ENCODE measurements around the gene KIF24. TPM values are rescaled to one million over a fixed set of nuclear protein-coding genes. Genes with fewer than 3 reads are reported as not detected.

Gene KIF24
- total and polyA plus RNA-seq, 2 donors (not counting 1 experiment from before 2014, with no cell fraction given) = 0.94 to 1.2 TPM

DNA sequence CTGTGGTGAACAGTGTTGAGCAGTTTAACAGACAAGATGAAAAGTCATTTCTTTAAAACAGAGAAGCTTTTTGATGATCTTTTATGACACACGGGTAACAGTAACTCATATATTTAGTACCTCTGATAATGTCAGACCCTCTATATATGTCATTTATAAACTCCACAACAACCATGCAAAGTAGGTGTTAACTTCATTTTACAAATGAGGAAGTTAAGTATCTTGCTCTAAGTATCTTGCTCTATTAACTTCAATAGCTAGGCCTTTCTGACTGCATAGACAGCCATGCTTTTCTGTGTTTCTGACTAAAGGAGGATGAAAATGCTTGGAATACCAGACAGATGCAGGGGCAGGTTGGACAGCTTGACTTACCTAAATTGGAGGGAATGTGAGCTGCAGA is 2.1 kb upstream of the KIF24 start:
- peaks cover 4% of the 10 kb centered on the region for H3K4me1 ChIP-seq (ENCODE audit: control insufficient read depth, extremely low read depth, insufficient read depth, low read length)
- no peak overlapping the region for H3K4me2 ChIP-seq (ENCODE audit: extremely low read depth, insufficient read depth, low read length)
- TF ChIP-seq EZH2 (IDR thresholded peaks at IDR 0.05; ENCODE audit: low read length, missing control alignments) = no peak
- TF ChIP-seq, protein P1, sequence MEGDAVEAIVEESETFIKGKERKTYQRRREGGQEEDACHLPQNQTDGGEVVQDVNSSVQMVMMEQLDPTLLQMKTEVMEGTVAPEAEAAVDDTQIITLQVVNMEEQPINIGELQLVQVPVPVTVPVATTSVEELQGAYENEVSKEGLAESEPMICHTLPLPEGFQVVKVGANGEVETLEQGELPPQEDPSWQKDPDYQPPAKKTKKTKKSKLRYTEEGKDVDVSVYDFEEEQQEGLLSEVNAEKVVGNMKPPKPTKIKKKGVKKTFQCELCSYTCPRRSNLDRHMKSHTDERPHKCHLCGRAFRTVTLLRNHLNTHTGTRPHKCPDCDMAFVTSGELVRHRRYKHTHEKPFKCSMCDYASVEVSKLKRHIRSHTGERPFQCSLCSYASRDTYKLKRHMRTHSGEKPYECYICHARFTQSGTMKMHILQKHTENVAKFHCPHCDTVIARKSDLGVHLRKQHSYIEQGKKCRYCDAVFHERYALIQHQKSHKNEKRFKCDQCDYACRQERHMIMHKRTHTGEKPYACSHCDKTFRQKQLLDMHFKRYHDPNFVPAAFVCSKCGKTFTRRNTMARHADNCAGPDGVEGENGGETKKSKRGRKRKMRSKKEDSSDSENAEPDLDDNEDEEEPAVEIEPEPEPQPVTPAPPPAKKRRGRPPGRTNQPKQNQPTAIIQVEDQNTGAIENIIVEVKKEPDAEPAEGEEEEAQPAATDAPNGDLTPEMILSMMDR (conservative IDR thresholded peaks at IDR 0.05 in 1 of 2, IDR thresholded peaks at IDR 0.05 in 1 of 2; ENCODE audit: low read depth in 1 of 2, low read length in 2 of 2) = no peak
- H3K36me3 ChIP-seq (ENCODE audit: control insufficient read depth, insufficient read depth, low read length) = no peaks in the 10 kb centered on the region
- H3K9me3 ChIP-seq (ENCODE audit: control insufficient read depth, insufficient read depth, low read depth, low read length) = no peaks in the 10 kb centered on the region
- no peak overlapping the region for H2AFZ ChIP-seq (ENCODE audit: low read length)
- H3K79me2 ChIP-seq (ENCODE audit: control insufficient read depth, insufficient read depth, low read length) = peaks cover 20% of the 10 kb centered on the region
- no peak overlapping the region for H3K27ac ChIP-seq (ENCODE audit: insufficient read depth, low read length)
- DNase-seq (ENCODE audit: low read depth in 2 of 2) = no peak
- H4K20me1 ChIP-seq (ENCODE audit: control insufficient read depth, extremely low read depth, insufficient read depth, low read length) = no peaks in the 10 kb centered on the region
- H3K9ac ChIP-seq (ENCODE audit: insufficient read depth, low read length) = no peak overlapping the region
- H3K4me3 ChIP-seq (replicated peaks in 1 of 4; ENCODE audit: control extremely low read depth in 1 of 4, insufficient read depth in 1 of 4, low read depth in 3 of 4, low read length in 4 of 4) = no peak overlapping the region
- no peaks in the 10 kb centered on the region for H3K27me3 ChIP-seq (ENCODE audit: control insufficient read depth, insufficient read depth, low read length)

DNA sequence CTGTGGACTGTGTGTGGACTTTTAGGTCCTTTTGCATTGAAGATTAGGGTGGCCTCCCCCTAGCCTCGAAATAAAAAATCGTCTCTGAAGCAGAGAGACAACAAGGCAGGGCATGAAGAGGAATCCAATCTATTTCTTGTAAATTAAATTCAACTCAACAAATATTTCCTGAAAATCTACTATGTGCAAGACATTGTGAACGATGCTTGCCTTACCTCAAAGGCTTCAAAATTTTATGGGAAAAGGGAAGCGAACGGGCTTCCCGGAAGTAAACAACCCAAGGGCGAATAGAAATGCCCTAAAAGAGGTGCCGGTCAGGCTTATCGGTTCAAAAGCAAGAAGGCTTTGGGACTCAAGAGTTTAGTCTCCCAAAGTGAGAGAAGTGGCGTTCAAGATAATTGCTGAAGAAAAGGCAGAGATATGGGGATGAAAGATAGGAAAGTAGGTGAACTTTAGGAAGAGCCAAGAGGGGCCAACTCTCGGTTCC is 525 bp downstream of the KIF24 start:
- peak overlapping the region; percentile 90 for H3K9ac ChIP-seq (ENCODE audit: insufficient read depth, low read length)
- H3K36me3 ChIP-seq (ENCODE audit: control insufficient read depth, insufficient read depth, low read length) = no peaks in the 10 kb centered on the region
- peak in 1 of 2 donors; percentile 8 for DNase-seq (ENCODE audit: low read depth in 2 of 2)
- H3K27me3 ChIP-seq (ENCODE audit: control insufficient read depth, insufficient read depth, low read length) = no peaks in the 10 kb centered on the region
- no peaks in the 10 kb centered on the region for H4K20me1 ChIP-seq (ENCODE audit: control insufficient read depth, extremely low read depth, insufficient read depth, low read length)
- peak overlapping the region; percentile 96 for H2AFZ ChIP-seq (ENCODE audit: low read length)
- peak overlapping the region; percentile 97 for H3K27ac ChIP-seq (ENCODE audit: insufficient read depth, low read length)
- peaks cover 9% of the 10 kb centered on the region for H3K4me1 ChIP-seq (ENCODE audit: control insufficient read depth, extremely low read depth, insufficient read depth, low read length)
- H3K79me2 ChIP-seq (ENCODE audit: control insufficient read depth, insufficient read depth, low read length) = peaks cover 18% of the 10 kb centered on the region
- H3K4me2 ChIP-seq (ENCODE audit: extremely low read depth, insufficient read depth, low read length) = peak overlapping the region; percentile 98
- no peak for TF ChIP-seq EZH2 (IDR thresholded peaks at IDR 0.05; ENCODE audit: low read length, missing control alignments)
- TF ChIP-seq, protein P1 (conservative IDR thresholded peaks at IDR 0.05 in 1 of 2, IDR thresholded peaks at IDR 0.05 in 1 of 2; ENCODE audit: low read depth in 1 of 2, low read length in 2 of 2) = no peak
- H3K4me3 ChIP-seq (replicated peaks in 1 of 4; ENCODE audit: control extremely low read depth in 1 of 4, insufficient read depth in 1 of 4, low read depth in 3 of 4, low read length in 4 of 4) = peak overlapping the region; percentile 85 to 98 (median 88)
- no peaks in the 10 kb centered on the region for H3K9me3 ChIP-seq (ENCODE audit: control insufficient read depth, insufficient read depth, low read depth, low read length)

DNA sequence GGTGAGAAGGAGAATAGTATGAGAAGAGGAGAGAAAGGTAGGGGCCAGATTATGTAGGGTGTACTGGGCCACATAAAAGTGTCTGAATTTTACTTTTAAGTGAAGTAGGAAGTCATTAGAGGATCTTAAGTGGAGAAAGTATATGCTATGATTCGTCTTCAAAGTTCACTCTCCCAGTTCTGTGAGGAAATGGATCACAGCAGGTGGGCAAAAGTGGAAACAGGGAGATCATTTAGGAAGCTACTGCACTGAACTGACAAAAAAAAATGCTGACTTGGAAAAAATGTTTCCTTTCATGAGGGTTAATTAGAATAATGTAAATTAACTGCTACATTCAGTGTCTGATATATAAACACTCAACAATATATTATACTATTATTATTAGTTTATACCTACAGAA is 2.4 kb downstream of the KIF24 start:
- peak overlapping the region; percentile 28 for H3K27ac ChIP-seq (ENCODE audit: insufficient read depth, low read length)
- H3K36me3 ChIP-seq (ENCODE audit: control insufficient read depth, insufficient read depth, low read length) = no peaks in the 10 kb centered on the region
- peak overlapping the region; percentile 16 for H2AFZ ChIP-seq (ENCODE audit: low read length)
- H3K79me2 ChIP-seq (ENCODE audit: control insufficient read depth, insufficient read depth, low read length) = peaks cover 18% of the 10 kb centered on the region
- no peak overlapping the region for H3K4me2 ChIP-seq (ENCODE audit: extremely low read depth, insufficient read depth, low read length)
- H3K9ac ChIP-seq (ENCODE audit: insufficient read depth, low read length) = no peak overlapping the region
- H3K4me1 ChIP-seq (ENCODE audit: control insufficient read depth, extremely low read depth, insufficient read depth, low read length) = peaks cover 9% of the 10 kb centered on the region
- TF ChIP-seq EZH2 (IDR thresholded peaks at IDR 0.05; ENCODE audit: low read length, missing control alignments) = no peak
- TF ChIP-seq, protein P1 (conservative IDR thresholded peaks at IDR 0.05 in 1 of 2, IDR thresholded peaks at IDR 0.05 in 1 of 2; ENCODE audit: low read depth in 1 of 2, low read length in 2 of 2) = no peak
- H4K20me1 ChIP-seq (ENCODE audit: control insufficient read depth, extremely low read depth, insufficient read depth, low read length) = no peaks in the 10 kb centered on the region
- no peaks in the 10 kb centered on the region for H3K27me3 ChIP-seq (ENCODE audit: control insufficient read depth, insufficient read depth, low read length)
- no peak overlapping the region for H3K4me3 ChIP-seq (replicated peaks in 1 of 4; ENCODE audit: control extremely low read depth in 1 of 4, insufficient read depth in 1 of 4, low read depth in 3 of 4, low read length in 4 of 4)
- no peak for DNase-seq (ENCODE audit: low read depth in 2 of 2)
- no peaks in the 10 kb centered on the region for H3K9me3 ChIP-seq (ENCODE audit: control insufficient read depth, insufficient read depth, low read depth, low read length)
